GM12801 (cell line): Measurements from ENCODE around the gene APPBP2.

Source experiments
- TF ChIP-seq, protein P1 (sequence below): IDR thresholded peaks from one replicate; pipeline ENCODE4 v1.5.1; 2011; ENCODE audit warnings: control low read depth; ENCODE audit not compliant: insufficient read length; ENCODE audit errors: extremely low read depth

APPBP2 gene

DNA sequence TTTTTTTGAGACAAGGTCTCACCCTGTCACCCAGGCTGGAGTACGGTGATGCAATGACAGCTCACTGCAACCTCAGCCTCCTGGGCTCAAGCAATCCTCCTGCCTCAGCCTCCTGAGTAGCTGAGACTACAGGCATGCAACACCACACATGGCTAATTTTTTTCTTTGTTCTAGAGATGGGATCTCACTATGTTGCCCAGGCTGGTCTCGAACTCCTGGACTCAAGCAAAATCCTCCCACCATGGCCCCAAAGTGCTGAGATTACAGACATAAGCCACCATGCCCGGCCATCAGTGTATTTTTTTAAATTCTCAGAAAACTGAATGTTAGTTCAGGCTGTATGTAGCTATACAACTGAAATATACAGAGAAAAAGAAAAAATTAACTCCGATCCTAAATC is 6.2 kb downstream of the APPBP2 start:
- TF ChIP-seq, protein P1, sequence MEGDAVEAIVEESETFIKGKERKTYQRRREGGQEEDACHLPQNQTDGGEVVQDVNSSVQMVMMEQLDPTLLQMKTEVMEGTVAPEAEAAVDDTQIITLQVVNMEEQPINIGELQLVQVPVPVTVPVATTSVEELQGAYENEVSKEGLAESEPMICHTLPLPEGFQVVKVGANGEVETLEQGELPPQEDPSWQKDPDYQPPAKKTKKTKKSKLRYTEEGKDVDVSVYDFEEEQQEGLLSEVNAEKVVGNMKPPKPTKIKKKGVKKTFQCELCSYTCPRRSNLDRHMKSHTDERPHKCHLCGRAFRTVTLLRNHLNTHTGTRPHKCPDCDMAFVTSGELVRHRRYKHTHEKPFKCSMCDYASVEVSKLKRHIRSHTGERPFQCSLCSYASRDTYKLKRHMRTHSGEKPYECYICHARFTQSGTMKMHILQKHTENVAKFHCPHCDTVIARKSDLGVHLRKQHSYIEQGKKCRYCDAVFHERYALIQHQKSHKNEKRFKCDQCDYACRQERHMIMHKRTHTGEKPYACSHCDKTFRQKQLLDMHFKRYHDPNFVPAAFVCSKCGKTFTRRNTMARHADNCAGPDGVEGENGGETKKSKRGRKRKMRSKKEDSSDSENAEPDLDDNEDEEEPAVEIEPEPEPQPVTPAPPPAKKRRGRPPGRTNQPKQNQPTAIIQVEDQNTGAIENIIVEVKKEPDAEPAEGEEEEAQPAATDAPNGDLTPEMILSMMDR: no peak

DNA sequence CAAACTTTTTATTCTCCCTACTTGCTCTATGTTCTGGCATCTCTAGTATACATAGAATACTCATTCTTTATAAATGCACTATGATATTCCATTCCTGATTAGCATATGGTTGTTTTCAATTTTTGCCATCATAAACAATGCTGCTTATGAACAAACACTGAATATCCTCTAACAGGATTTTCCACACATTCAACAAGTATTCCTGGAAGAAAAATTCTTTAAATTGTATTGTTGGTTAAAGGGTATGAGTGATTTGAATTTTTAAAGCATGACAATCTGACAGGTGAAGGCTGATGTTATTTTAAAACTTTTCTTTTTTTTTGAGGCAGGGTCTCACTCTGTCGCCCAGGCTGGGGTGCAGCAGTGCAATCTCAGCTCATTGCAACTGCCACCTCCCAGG is 11.5 kb downstream of the APPBP2 start:
- TF ChIP-seq, protein P1: no peak

DNA sequence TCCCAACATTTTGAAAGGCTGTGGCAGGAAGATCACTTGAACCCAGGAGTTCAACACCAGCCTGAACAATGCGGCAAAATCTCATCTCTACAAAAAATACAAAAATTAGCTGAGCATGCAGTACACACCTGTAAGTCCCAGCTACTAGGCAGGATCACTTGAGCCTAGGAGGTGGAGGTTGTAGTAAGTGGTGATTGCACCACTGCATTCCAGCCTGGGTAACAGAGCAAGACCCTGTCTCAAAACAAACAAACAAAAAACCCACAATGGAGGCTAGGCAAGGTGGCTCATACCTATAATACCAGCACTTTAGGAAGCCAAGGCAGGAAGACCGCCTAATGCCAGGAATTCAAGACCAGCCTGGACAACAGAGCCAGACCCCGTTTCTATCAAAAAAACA is 12.0 kb downstream of the APPBP2 start:
- TF ChIP-seq, protein P1: no peak

DNA sequence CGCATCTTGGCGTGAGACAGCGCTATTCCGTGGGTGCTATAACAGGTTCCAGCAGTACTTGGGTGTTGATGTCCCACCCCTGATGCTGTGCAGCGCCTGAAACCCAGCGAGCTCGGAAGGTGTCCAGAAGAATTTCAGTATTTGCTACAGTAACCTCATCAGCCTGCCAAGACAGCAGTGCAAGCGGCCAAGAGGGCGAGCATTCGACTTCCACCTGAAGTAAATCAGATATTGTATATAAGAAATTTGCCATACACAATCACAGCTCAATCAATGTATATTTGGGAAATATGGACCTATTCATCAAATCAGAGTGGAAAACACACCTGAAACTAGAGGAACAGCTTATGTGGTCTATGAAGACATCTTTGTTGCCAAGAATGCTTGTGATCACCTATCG is 13.0 kb downstream of the APPBP2 start:
- TF ChIP-seq, protein P1: no peak

DNA sequence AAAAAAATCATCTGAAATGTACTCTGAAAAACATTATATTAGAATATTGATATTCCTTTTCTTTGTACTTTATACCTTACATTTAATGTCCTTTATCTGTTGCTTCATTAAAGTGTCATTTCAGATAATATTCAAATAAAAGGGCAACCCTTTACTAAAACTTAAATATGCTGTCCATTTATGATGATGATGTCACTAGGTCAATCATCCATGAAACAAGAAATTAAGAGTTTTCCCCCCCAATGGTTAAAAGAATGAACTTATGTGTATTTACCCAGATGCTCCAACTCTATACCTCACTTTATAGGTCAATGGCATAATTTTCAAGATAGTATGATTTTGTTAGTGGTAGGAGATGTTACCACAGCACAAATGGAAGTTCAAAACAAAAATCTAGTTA is 15.3 kb downstream of the APPBP2 start:
- TF ChIP-seq, protein P1: no peak

DNA sequence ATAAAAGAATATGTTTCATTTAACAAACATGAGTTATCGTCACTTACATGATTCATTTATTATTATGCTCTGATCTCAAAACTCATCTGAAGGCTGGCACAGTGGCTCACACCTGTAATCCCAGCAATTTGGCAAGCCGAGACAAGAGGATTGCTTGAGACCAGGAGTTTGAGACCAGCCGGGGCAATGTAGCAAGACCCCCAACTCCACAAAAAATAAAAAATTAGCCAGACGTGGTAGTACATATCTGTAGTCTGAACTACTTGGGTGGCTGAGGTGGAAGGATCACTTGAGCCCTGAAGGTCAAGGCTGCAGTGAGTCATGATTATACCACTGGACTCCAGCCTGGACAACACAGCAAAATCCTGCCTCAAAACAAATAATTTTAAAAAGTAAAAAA is 16.0 kb downstream of the APPBP2 start:
- TF ChIP-seq, protein P1: no peak

DNA sequence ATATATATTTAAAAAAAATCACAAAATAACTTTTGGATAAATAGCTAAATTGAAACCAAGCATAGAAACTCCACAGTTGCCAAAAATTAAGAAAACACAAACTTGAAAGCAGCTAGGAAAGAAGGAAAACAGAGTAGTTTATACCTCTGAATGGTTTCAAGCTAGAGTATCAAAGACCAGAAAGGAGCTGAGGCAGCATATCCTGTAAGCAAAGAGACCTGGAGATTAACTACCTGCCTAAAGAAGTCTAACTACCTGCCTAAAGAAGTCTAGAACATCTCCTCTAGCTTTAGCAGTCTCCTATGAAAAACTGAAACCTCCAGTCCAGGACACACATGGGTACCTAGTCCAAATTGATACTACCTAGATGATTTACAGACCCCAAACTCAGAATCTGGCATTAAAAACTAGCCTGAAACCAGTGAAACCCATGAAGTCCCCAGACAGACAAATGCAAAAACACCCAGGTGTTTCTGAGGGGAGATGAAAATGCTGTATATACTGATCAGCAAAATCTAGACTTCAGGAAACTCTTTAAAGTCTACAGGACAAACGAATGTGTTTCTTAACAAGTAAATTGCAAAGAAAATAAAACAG is 17.6 kb downstream of the APPBP2 start:
- TF ChIP-seq, protein P1: no peak

DNA sequence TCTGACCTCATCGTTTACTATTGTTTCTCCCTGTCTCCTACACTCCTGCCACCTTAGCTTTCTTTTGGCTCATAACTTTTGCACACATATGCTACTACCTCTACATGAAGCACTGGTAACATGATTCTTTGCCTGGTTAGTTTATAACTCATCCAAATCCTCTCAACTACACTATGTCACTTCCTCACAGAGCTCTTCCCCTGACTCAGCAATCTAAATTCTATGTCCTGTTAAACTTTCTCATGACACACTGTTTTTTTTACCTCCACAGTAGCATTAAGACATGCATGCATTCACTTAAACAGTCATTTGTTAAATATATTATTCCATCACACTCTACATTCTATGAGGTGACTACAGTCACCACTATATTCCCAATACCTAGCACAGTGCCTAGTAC is 19.7 kb downstream of the APPBP2 start:
- TF ChIP-seq, protein P1: no peak
